Transverse colon (tissue), 4 donors: ENCODE measurements around the gene WWOX. TPM values are rescaled to one million over a fixed set of nuclear protein-coding genes. Genes with fewer than 3 reads are reported as not detected.

Source experiments
- DNase-seq: peaks from one replicate; pipeline ENCODE4 v3.0.0-alpha.2; 2019
- H3K27ac ChIP-seq, 4 donors: fragments of 200-600 bp; sonication (generic); 2 replicates each; pipeline ENCODE4 v1.5.1; 2016 to 2018; ENCODE audit warnings: inconsistent platforms in 4 of 4
- H3K27me3 ChIP-seq: fragments of 200-600 bp; sonication (generic); 2 replicates; pipeline ENCODE4 v1.5.1; 2017; ENCODE audit warnings: inconsistent platforms
- H3K36me3 ChIP-seq, 4 donors: fragments of 200-600 bp; sonication (generic); 2 replicates each; pipeline ENCODE4 v1.5.1; 2017 to 2019; ENCODE audit warnings: inconsistent platforms in 4 of 4
- H3K4me1 ChIP-seq, 4 donors: fragments of 200-600 bp; sonication (generic); 2 replicates each; pipeline ENCODE4 v1.5.1; 2017 to 2020; ENCODE audit warnings: inconsistent platforms in 4 of 4
- H3K4me3 ChIP-seq, 4 donors: fragments of 200-600 bp; sonication (generic); 1 replicate in 1 of 4; 2 replicates in 3 of 4; pipeline versions ENCODE4 v1.5.1 to v1.6.1; 2017 to 2019; ENCODE audit warnings: inconsistent platforms in 4 of 4
- H3K9me3 ChIP-seq, 2 donors: fragments of 200-600 bp; sonication (generic); 2 replicates each; pipeline ENCODE4 v1.5.1; 2017 to 2019; ENCODE audit warnings: inconsistent platforms in 2 of 2
- CTCF ChIP-seq, 5 experiments: fragments of 200-600 bp in 3 of 5; fragments of 450-650 bp in 2 of 5; sonication (generic) in 3 of 5; IDR thresholded peaks; 1 replicate in 2 of 5; 2 replicates in 3 of 5; pipeline ENCODE4 v1.5.1; 2016 to 2017; ENCODE audit warnings: antibody characterized with exemption in 5 of 5, inconsistent platforms in 3 of 5, mild to moderate bottlenecking in 2 of 5, moderate library complexity in 1 of 5
- EP300 ChIP-seq: sonication (generic); formaldehyde crosslinking; IDR thresholded peaks from one replicate; pipeline ENCODE4 v1.6.1; 2017; ENCODE audit warnings: antibody characterized with exemption, low read depth
- POLR2A ChIP-seq: fragments of 450-650 bp; IDR thresholded peaks from one replicate; pipeline ENCODE4 v1.6.1; 2016; ENCODE audit warnings: antibody characterized with exemption, mild to moderate bottlenecking, moderate library complexity
- POLR2AphosphoS5 ChIP-seq, 3 donors: sonication (generic); formaldehyde crosslinking; IDR thresholded peaks; one replicate each; pipeline ENCODE4 v1.6.1; 2016; ENCODE audit warnings: antibody characterized with exemption in 3 of 3
- WGBS, 2 donors: methylation state at CpG; one replicate each; pipeline ENCODE4 v1.1.5; 2018; ENCODE audit warnings: low coverage in 1 of 2; 5-methylcytosine and 5-hydroxymethylcytosine counted together
- in situ Hi-C, 4 donors: fragments of 200-750 bp; cut with MboI; loops; one replicate each; pipeline versions ENCODE4 v1.15.0 to v1.15.1; 2017; ENCODE audit warnings: low sequenced_read_pairs in 3 of 4, low pct_ligation_motif_present in 1 of 4, low pct_unique_long_range_greater_than_20kb in 1 of 4
- intact Hi-C: fragments of 100-400 bp; cut with DNase I; formaldehyde crosslinking; loops from one replicate; pipeline ENCODE4 v1.15.1; 2023; ENCODE audit warnings: low total_unique reads
- total RNA-seq, 4 donors: library from RNA; depleted of rRNA; stranded (reverse); fragments of >200 nt; gene quantifications; one replicate each; pipeline ENCODE4 v1.1.0, GENCODE V29; 2016

Gene WWOX
- total RNA-seq, 4 donors from 2014 or later: 11.2 to 53.8 (median 24.8) TPM

GRCh38 chr16:78289373-78289772 lies 189.9 kb downstream of the WWOX start:
- Histone ChIP-seq H3K27me3 (no peaks in the 10 kb centered on the region), H3K27ac (no peak overlapping the region), H3K36me3 (no peaks in the 10 kb centered on the region), H3K9me3 (no peaks in the 10 kb centered on the region), H3K4me3 (no peak overlapping the region), H3K4me1 (peaks cover 0 to 38% (median 6%) of the 10 kb centered on the region in 4 donors)
- intact Hi-C loops (no loop called here), in situ Hi-C loops (no loop called here)
- DNase-seq: no peak
- TF ChIP-seq EP300: no peak
- TF ChIP-seq POLR2AphosphoS5 (IDR thresholded peaks at IDR 0.05): no peak
- no peak for TF ChIP-seq POLR2A
- no peak for TF ChIP-seq CTCF (IDR thresholded peaks at IDR 0.05)
- 83 to 91% methylated on average over 3 of the region's 3 CpGs for WGBS, 2 donors

- Histone ChIP-seq H3K27ac (peak overlapping the region in 1 of 4 donors; percentile 43), H3K4me1 (peaks cover 0 to 35% (median 6%) of the 10 kb centered on the region in 4 donors)
- no peak for DNase-seq
These were observed 190.4 kb downstream of the WWOX start for GRCh38 chr16:78289844-78290277.

GRCh38 chr16:78290395-78290794 lies 190.9 kb downstream of the WWOX start:
- intact Hi-C loops: no loop called here
- H3K4me1 ChIP-seq: peaks cover 0 to 30% (median 6%) of the 10 kb centered on the region in 4 donors
- WGBS, 2 donors: 83 to 85% methylated on average over 4 to 6 of the region's 6 CpGs
- in situ Hi-C loops: no loop called here
- H3K9me3 ChIP-seq: no peaks in the 10 kb centered on the region
- H3K27me3 ChIP-seq: no peaks in the 10 kb centered on the region
- peak overlapping the region in 1 of 4 donors; percentile 43 for H3K27ac ChIP-seq
- no peak for DNase-seq
- TF ChIP-seq CTCF (IDR thresholded peaks at IDR 0.05): no peak
- no peak for TF ChIP-seq EP300
- TF ChIP-seq POLR2A: no peak
- no peak for TF ChIP-seq POLR2AphosphoS5 (IDR thresholded peaks at IDR 0.05)
- no peaks in the 10 kb centered on the region for H3K36me3 ChIP-seq
- no peak overlapping the region for H3K4me3 ChIP-seq

More at GRCh38 chr16:78289844-78290277, 190.4 kb downstream of the WWOX start:
- no peak for TF ChIP-seq CTCF (IDR thresholded peaks at IDR 0.05)
- Histone ChIP-seq H3K4me3 (no peak overlapping the region), H3K27me3 (no peaks in the 10 kb centered on the region), H3K9me3 (no peaks in the 10 kb centered on the region), H3K36me3 (no peaks in the 10 kb centered on the region)
- intact Hi-C loops: no loop called here
- in situ Hi-C loops: no loop called here
- WGBS, 2 donors: 79% methylated on average over 5 to 7 of the region's 7 CpGs

- intact Hi-C loops: no loop called here
- Histone ChIP-seq H3K4me3 (no peak overlapping the region), H3K36me3 (no peaks in the 10 kb centered on the region), H3K9me3 (no peaks in the 10 kb centered on the region), H3K27ac (peak overlapping the region; percentile 16 to 43 (median 30)), H3K27me3 (no peaks in the 10 kb centered on the region), H3K4me1 (peaks cover 0 to 24% (median 6%) of the 10 kb centered on the region in 4 donors)
- no peak for DNase-seq
- no peak for TF ChIP-seq EP300
- no peak for TF ChIP-seq POLR2AphosphoS5 (IDR thresholded peaks at IDR 0.05)
- no peak for TF ChIP-seq POLR2A
- no peak for TF ChIP-seq CTCF (IDR thresholded peaks at IDR 0.05)
- in situ Hi-C loops: no loop called here
- 71 to 73% methylated on average over 12 of the region's 12 CpGs for WGBS, 2 donors
These were observed 191.6 kb downstream of the WWOX start for GRCh38 chr16:78290872-78291591.
